ENCODE results near the gene STPG2. TPM values are rescaled to one million over a fixed set of nuclear protein-coding genes. Genes with fewer than 3 reads are reported as not detected.

Gene STPG2
- total RNA-seq, 2 experiments from 2014 or later: not detected

DNA sequence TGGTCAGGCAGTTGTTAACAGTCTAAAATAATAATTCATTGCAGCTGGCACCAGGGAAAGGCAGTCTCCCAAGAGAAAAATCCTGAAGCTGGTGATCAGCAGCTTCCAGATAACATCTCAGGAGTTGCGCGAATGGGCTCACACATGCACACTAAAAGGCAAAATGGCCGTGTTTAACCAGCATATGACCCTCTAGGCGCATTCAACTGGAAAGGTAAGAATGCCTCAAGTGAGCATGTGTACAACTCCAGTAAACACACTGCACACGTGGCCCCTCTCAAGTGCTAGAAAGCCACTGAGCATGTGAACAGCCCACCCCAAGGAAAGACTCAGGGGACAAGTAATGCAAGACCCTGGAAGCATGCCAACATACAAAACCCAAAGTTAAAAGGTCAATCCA, 33.1 kb downstream of the STPG2 start:
- Histone ChIP-seq H3K79me2 (ENCODE audit: insufficient read depth, low read depth, low read length) (no peaks in the 10 kb centered on the region), H3K4me2 (ENCODE audit: low read length) (no peak overlapping the region), H3K9me2 (ENCODE audit: insufficient read depth, low read length) (no peaks in the 10 kb centered on the region), H2AFZ (ENCODE audit: low read length) (no peak overlapping the region), H4K20me1 (ENCODE audit: insufficient read depth, low read length) (no peaks in the 10 kb centered on the region), H3K27ac (ENCODE audit: low read depth, low read length, poor library complexity, severe bottlenecking) (no peak overlapping the region), H3K4me1 (ENCODE audit: insufficient read depth, low read length, poor library complexity, severe bottlenecking) (no peaks in the 10 kb centered on the region), H3K36me3 (ENCODE audit: insufficient read depth, low read length) (no peaks in the 10 kb centered on the region), H3K4me3 (ENCODE audit: low read depth, low read length, poor library complexity, severe bottlenecking) (no peak overlapping the region), H3K9me3 (ENCODE audit: low read length) (no peaks in the 10 kb centered on the region)
- intact Hi-C loops (cut with micrococcal nuclease; ENCODE audit: unreplicated experiment): no loop called here
- POLR2A ChIA-PET: no interaction called here
- CTCF ChIA-PET (ENCODE audit: unreplicated experiment): no interaction called here
- BruUV-seq (replicated peaks): no TSS peak
- no peak for DNase-seq (ENCODE audit: low spot score)
- TF ChIP-seq EZH2phosphoT487 (IDR thresholded peaks at IDR 0.05; ENCODE audit: borderline replicate concordance, low read depth, low read length): no peak
- TF ChIP-seq, protein P1, sequence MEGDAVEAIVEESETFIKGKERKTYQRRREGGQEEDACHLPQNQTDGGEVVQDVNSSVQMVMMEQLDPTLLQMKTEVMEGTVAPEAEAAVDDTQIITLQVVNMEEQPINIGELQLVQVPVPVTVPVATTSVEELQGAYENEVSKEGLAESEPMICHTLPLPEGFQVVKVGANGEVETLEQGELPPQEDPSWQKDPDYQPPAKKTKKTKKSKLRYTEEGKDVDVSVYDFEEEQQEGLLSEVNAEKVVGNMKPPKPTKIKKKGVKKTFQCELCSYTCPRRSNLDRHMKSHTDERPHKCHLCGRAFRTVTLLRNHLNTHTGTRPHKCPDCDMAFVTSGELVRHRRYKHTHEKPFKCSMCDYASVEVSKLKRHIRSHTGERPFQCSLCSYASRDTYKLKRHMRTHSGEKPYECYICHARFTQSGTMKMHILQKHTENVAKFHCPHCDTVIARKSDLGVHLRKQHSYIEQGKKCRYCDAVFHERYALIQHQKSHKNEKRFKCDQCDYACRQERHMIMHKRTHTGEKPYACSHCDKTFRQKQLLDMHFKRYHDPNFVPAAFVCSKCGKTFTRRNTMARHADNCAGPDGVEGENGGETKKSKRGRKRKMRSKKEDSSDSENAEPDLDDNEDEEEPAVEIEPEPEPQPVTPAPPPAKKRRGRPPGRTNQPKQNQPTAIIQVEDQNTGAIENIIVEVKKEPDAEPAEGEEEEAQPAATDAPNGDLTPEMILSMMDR (conservative IDR thresholded peaks at IDR 0.05; ENCODE audit: low read length): no peak

DNA sequence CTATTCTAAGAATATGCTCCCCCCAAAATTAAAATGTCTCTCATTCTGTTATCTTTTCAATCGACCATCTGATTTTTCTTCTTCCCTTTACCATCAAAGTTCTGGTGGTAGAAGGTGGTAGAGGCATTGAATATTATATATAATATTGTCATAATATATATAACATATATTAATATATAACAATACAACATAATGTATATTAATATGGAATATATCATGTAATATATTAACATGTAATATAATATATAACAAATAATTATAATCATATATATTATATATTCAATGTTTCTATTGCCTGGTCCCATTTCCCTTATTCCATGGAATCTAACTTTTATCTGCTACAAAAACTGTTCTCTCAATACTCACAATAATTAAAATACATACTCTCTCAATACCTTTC, 40.6 kb downstream of the STPG2 start:
- ChIA-PET CTCF (ENCODE audit: unreplicated experiment) (no interaction called here), POLR2A (interaction anchor here (0.7 kb wide), 1 partner anchor 9 kb away, joined by 3 read pairs; no protein-coding TSS in a partner anchor)
- TF ChIP-seq, protein P1 (conservative IDR thresholded peaks at IDR 0.05; ENCODE audit: low read length): no peak
- TF ChIP-seq EZH2phosphoT487 (IDR thresholded peaks at IDR 0.05; ENCODE audit: borderline replicate concordance, low read depth, low read length): no peak
- H3K4me1 ChIP-seq (ENCODE audit: insufficient read depth, low read length, poor library complexity, severe bottlenecking): no peaks in the 10 kb centered on the region
- no peaks in the 10 kb centered on the region for H3K9me2 ChIP-seq (ENCODE audit: insufficient read depth, low read length)
- no peaks in the 10 kb centered on the region for H3K79me2 ChIP-seq (ENCODE audit: insufficient read depth, low read depth, low read length)
- H4K20me1 ChIP-seq (ENCODE audit: insufficient read depth, low read length): no peaks in the 10 kb centered on the region
- intact Hi-C loops (cut with micrococcal nuclease; ENCODE audit: unreplicated experiment): no loop called here
- H2AFZ ChIP-seq (ENCODE audit: low read length): no peak overlapping the region
- no peak overlapping the region for H3K27ac ChIP-seq (ENCODE audit: low read depth, low read length, poor library complexity, severe bottlenecking)
- no peak overlapping the region for H3K4me3 ChIP-seq (ENCODE audit: low read depth, low read length, poor library complexity, severe bottlenecking)
- no peaks in the 10 kb centered on the region for H3K9me3 ChIP-seq (ENCODE audit: low read length)
- H3K4me2 ChIP-seq (ENCODE audit: low read length): no peak overlapping the region
- no peak for DNase-seq (ENCODE audit: low spot score)
- H3K36me3 ChIP-seq (ENCODE audit: insufficient read depth, low read length): no peaks in the 10 kb centered on the region
- no TSS peak for BruUV-seq (replicated peaks)

DNA sequence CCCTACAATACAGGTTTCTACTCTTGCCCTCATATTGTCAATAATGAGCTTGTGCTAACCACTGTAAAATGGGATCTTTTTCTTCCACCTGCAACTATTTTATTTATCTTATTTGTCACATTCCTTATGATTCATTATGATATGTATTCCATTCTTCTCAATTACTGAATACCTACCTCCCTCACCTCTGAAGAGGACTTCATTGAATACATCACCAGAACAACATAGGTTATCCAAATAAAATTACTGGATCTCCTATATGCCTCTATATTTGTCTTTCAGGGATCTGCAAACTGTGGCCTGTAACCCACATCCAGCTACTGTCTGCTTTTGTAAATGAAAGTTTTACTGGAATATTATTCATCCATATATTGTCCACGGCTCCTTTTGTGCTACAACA, 41.3 kb downstream of the STPG2 start:
- Histone ChIP-seq H3K4me1 (ENCODE audit: insufficient read depth, low read length, poor library complexity, severe bottlenecking) (no peaks in the 10 kb centered on the region), H3K4me2 (ENCODE audit: low read length) (no peak overlapping the region), H2AFZ (ENCODE audit: low read length) (no peak overlapping the region), H3K36me3 (ENCODE audit: insufficient read depth, low read length) (no peaks in the 10 kb centered on the region), H4K20me1 (ENCODE audit: insufficient read depth, low read length) (no peaks in the 10 kb centered on the region), H3K9me2 (ENCODE audit: insufficient read depth, low read length) (no peaks in the 10 kb centered on the region), H3K79me2 (ENCODE audit: insufficient read depth, low read depth, low read length) (no peaks in the 10 kb centered on the region), H3K4me3 (ENCODE audit: low read depth, low read length, poor library complexity, severe bottlenecking) (no peak overlapping the region), H3K9me3 (ENCODE audit: low read length) (no peaks in the 10 kb centered on the region), H3K27ac (ENCODE audit: low read depth, low read length, poor library complexity, severe bottlenecking) (no peak overlapping the region)
- intact Hi-C loops (cut with micrococcal nuclease; ENCODE audit: unreplicated experiment): no loop called here
- ChIA-PET POLR2A (interaction anchor here (0.6 to 1.1 kb wide), 8 partner anchors 10 to 1449 kb away, joined by 3 to 6 read pairs (median 4); no protein-coding TSS in a partner anchor), CTCF (ENCODE audit: unreplicated experiment) (no interaction called here)
- DNase-seq (ENCODE audit: low spot score): no peak
- TF ChIP-seq EZH2phosphoT487 (IDR thresholded peaks at IDR 0.05; ENCODE audit: borderline replicate concordance, low read depth, low read length): no peak
- TF ChIP-seq, protein P1 (conservative IDR thresholded peaks at IDR 0.05; ENCODE audit: low read length): no peak
- BruUV-seq (replicated peaks): no TSS peak
